ENCODE data around the gene ZNF541. TPM values are rescaled to one million over a fixed set of nuclear protein-coding genes. Genes with fewer than 3 reads are reported as not detected.

The ZNF541 gene
- total RNA-seq, 1 experiment from 2014 or later, result 0.15 TPM

DNA sequence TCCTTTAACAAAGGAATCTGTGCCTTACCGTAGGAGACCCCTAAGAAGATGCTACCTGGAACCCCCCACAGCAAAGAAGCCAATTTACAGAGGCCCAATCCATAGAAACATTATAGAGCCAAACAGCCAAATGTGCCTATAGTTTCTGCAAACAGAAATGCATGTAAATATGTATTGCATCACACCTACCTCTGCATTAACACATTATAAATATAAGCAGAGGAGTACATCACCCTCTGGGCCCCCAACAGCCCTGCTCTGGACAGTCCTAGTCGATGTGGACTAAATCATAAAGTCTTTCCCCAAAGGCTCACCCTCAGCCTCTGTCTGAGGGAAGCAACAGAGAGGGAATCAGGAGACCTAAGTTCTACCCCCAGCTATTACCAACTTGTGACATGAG is 25.7 kb downstream of the ZNF541 start:
- Histone ChIP-seq H3K4me1 (ENCODE audit: control insufficient read depth, insufficient read depth, low read length) (no peaks in the 10 kb centered on the region), H3K27me3 (ENCODE audit: control insufficient read depth, insufficient read depth, low read length) (no peaks in the 10 kb centered on the region), H3K36me3 (ENCODE audit: control insufficient read depth, insufficient read depth, low read length) (no peaks in the 10 kb centered on the region), H3K4me3 (ENCODE audit: low read depth in 2 of 2, low read length in 2 of 2) (no peak overlapping the region), H3K9me3 (ENCODE audit: control insufficient read depth, insufficient read depth, low read depth, low read length) (no peaks in the 10 kb centered on the region), H3K27ac (ENCODE audit: low read length) (no peak overlapping the region)
- intact Hi-C loops (cut with micrococcal nuclease; ENCODE audit: unreplicated experiment) (no loop called here), in situ Hi-C loops (cut with HindIII; ENCODE audit: low pct_unique_long_range_greater_than_20kb, low sequenced_read_pairs) (no loop called here)
- DNase-seq (ENCODE audit: low read depth, low spot score), result no peak
- TF ChIP-seq POLR2AphosphoS5 (IDR thresholded peaks at IDR 0.05; ENCODE audit: low read depth, low read length) (no peak), CTCF (IDR thresholded peaks at IDR 0.05) (no peak), TCF7L2 (IDR thresholded peaks at IDR 0.05; ENCODE audit: low read depth, low read length) (no peak), REST (IDR thresholded peaks at IDR 0.05; ENCODE audit: insufficient read depth in 1 of 2, low read depth in 2 of 2, low read length in 1 of 2) (no peak), SIN3A (IDR thresholded peaks at IDR 0.05; ENCODE audit: borderline replicate concordance, insufficient read depth, low read depth, low read length) (no peak)
- ATAC-seq, result no peak
- ChIA-PET POLR2A (no interaction called here), CTCF (no interaction called here)
- BruUV-seq (replicated peaks), result no TSS peak

DNA sequence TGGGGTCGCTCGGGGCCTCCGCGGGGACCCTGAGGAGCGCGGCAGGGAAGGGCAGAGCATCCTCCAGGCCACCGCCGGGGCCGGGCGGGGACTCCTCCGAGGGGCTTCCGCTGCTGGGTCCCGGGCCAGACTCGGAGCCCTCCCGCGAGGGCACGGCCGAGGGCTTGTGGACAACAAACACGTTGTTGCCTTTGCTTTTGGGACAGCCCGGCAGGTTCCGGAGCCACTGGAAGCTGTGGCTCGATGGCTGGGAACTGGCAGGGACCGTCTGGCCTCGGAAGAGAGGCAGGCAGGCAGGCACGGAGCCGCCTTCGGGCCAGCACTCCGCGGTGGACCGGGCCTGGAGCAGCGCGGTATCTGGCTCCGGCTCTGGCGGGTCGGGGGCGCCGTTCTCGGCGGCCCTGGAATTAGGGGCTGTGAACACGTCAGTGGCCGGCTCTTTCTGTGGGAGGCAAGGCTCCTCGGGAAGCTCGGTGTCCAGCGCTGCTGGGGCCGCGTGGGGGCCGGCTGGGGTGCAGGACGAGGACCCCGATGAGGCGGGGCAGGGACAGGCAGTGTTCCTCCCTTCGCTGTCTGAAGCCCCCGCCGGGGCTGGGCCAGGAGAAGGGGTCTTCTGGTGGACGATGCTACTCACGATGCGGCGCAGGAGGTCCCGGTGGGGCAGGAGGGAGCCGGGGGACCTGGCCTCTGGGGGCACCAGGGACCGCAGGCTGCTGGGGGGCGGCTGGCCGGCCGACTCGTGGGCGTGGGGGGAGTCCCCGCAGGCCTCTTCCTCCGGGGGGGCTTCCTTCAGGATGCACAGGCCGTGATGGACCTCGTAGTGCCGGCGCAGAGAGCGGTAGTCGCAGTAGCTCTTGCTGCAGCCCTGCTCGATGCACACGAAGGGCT is 27.6 kb downstream of the ZNF541 start:
- no peaks in the 10 kb centered on the region for H3K36me3 ChIP-seq (ENCODE audit: control insufficient read depth, insufficient read depth, low read length)
- no TSS peak for BruUV-seq (replicated peaks)
- H3K27ac ChIP-seq (ENCODE audit: low read length), result no peak overlapping the region
- POLR2A ChIA-PET, result no interaction called here
- no peak overlapping the region for H3K4me3 ChIP-seq (ENCODE audit: low read depth in 2 of 2, low read length in 2 of 2)
- H3K27me3 ChIP-seq (ENCODE audit: control insufficient read depth, insufficient read depth, low read length), result no peaks in the 10 kb centered on the region
- in situ Hi-C loops (cut with HindIII; ENCODE audit: low pct_unique_long_range_greater_than_20kb, low sequenced_read_pairs) (no loop called here), intact Hi-C loops (cut with micrococcal nuclease; ENCODE audit: unreplicated experiment) (no loop called here)
- CTCF ChIA-PET, result no interaction called here
- no peaks in the 10 kb centered on the region for H3K9me3 ChIP-seq (ENCODE audit: control insufficient read depth, insufficient read depth, low read depth, low read length)
- H3K4me1 ChIP-seq (ENCODE audit: control insufficient read depth, insufficient read depth, low read length), result no peaks in the 10 kb centered on the region
- DNase-seq (ENCODE audit: low read depth, low spot score) (no peak), ATAC-seq (no peak)
- TF ChIP-seq SIN3A (IDR thresholded peaks at IDR 0.05; ENCODE audit: borderline replicate concordance, insufficient read depth, low read depth, low read length) (no peak), CTCF (IDR thresholded peaks at IDR 0.05) (no peak), REST (IDR thresholded peaks at IDR 0.05; ENCODE audit: insufficient read depth in 1 of 2, low read depth in 2 of 2, low read length in 1 of 2) (no peak), TCF7L2 (IDR thresholded peaks at IDR 0.05; ENCODE audit: low read depth, low read length) (no peak), POLR2AphosphoS5 (IDR thresholded peaks at IDR 0.05; ENCODE audit: low read depth, low read length) (no peak)

Data from Panc1 (cell line).